C4-2B (cell line): Measurements from ENCODE around the gene APH1B.
"Not testable (repeated sequence)": the region's sequence is repeated elsewhere in the genome, so short reads cannot be mapped to it uniquely, and the experiment has no call there.

Experiments used
- H3K27ac ChIP-seq: fragments of 450-650 bp; 2 replicates; pipeline ENCODE4 v1.5.1; 2017
- CTCF ChIP-seq: fragments of 450-650 bp; conservative IDR thresholded peaks from 2 replicates; pipeline ENCODE4 v1.5.1; 2017; ENCODE audit warnings: mild to moderate bottlenecking
- ZFX ChIP-seq: fragments of 450-650 bp; IDR thresholded peaks from 2 replicates; pipeline ENCODE4 v1.6.1; 2017

Gene APH1B

DNA sequence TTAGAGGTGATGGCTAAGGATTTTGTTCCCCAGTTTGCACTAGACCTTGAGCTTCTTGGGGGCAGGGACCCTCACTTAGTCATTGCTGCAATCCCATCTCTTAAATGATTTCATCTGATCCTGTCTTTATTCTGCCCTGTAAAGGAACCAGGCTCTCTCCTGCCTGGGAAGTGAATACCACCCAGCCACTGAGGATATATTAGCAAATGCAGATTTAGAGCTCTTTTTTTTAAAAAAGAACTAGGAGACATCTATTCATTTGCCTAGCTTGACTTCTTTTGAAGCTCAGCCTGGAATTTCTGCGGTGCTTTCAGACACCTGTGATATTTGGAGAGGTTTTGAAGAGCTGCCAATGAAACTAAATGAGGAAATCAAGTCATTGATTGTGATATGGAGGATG lies 62.4 kb downstream of the APH1B start:
- no peak overlapping the region for H3K27ac ChIP-seq
- TF ChIP-seq CTCF (no peak), ZFX (no peak)

DNA sequence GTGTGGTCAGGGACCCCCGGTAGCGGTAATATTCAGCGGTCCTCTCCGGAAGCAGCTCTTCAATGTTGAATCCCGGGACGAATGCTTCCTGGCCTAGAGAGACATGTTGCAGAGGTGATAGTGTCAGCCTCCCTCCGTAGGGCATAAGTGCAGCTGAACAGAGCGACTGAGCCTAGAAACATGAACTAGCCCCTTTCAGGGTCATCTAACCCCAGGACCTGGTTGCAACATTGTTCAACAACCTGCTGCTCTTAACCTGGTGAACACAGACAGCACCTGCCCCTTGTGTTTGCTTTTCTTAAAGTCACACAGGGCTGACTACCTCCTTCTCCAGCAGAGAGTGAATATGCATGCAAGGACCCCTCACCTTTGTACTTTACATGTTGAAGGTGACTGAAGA lies 62.9 kb downstream of the APH1B start:
- TF ChIP-seq CTCF: no peak
- TF ChIP-seq ZFX: no peak
- no peak overlapping the region for H3K27ac ChIP-seq

- TF ChIP-seq CTCF (no peak), ZFX (no peak)
- H3K27ac ChIP-seq: no peak overlapping the region
Observed at GRCh38 chr15:63340878-63341277, 63.5 kb downstream of the APH1B start.

GRCh38 chr15:63341898-63342297 lies 64.5 kb downstream of the APH1B start:
- TF ChIP-seq CTCF: no peak
- no peak for TF ChIP-seq ZFX
- no peak overlapping the region for H3K27ac ChIP-seq

DNA sequence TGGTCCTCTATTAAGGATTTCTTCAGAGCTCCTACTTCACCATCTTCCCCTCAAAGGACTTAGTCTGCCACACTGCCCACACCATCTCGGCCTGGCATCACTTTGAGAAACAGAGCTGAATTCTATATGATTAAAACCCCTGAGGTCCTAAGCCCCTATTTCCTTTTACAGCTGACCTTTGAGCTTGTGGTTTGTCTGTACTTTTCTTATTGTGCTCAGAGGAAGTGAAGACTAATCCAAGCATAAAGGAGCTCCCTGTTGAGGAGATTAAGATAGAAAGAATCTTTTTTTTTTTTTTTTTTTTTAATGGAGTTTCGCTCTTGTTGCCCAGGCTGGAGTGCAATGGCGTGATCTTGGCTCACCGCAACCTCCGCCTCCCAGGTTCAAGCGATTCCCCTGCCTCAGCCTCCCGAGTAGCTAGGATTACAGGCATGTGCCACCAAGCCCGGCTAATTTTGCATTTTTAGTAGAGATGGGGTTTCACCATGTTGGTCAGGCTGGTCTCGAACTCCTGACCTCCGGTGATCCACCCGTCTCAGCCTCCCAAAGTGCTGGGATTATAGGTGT lies 65.7 kb downstream of the APH1B start:
- H3K27ac ChIP-seq: not testable (repeated sequence)

GRCh38 chr15:63344731-63345390 lies 67.5 kb downstream of the APH1B start:
- TF ChIP-seq ZFX: no peak
- TF ChIP-seq CTCF: no peak
- no peak overlapping the region for H3K27ac ChIP-seq

DNA sequence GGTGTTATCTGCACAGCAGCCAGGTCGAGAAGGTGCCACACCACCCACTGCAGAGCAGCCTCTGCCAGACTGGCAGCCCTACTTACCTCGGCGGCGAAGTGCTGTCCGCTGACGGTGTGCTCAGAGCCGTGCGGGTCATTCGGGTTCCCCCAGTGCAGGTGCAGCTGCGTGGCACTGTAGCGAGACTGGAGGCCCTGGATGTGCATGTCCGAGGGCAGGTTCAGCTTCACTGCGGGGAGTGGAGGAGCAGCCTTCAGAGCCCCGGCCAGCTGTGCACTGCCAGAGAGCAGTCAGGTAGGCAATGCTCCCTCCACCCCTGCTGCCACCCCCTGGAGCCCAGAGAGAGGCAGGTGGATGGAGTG lies 68.0 kb downstream of the APH1B start:
- TF ChIP-seq ZFX (no peak), CTCF (no peak)
- no peak overlapping the region for H3K27ac ChIP-seq

DNA sequence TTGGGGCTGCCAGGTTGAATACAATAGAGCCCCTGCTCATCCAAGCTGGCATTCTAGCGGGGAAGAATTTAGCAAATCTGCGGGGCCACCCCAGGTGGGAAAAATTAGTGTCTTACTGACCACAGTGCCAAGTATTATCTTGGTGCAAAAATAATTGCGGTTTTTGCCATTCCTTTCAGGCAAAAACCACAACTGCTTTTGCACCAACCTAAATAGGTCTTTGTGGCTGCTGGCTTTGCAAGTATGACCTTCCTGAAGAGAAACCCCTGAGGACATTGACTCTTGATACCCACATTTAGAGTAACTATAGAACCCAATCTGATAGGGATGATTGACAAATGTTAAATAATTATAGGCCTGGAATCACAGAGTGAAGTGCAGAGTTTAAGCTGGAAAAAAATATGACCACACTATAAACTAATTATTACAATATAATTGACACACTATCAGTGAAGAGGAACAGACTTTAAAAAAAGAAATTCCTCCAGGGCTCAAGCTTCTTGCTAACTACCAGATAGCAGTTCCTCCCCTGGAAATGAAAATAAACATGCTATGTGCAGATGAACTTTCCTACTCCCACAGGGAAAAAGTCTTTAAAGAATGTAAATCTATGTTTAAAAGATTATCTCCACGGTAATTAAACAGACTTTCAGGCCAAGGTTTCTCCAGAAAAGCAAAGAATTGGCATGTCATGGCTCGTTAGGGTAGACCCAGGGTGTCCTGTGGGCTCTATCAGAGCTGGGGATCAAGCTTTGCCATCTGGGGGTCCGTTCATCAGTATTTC lies 69.9 kb downstream of the APH1B start:
- no peak for TF ChIP-seq ZFX
- no peak for TF ChIP-seq CTCF
- no peak overlapping the region for H3K27ac ChIP-seq
